ENCODE results near the gene PALS1. TPM values are rescaled to one million over a fixed set of nuclear protein-coding genes. Genes with fewer than 3 reads are reported as not detected.
"Not testable (repeated sequence)": the region's sequence is repeated elsewhere in the genome, so short reads cannot be mapped to it uniquely, and the experiment has no call there.

Gene PALS1
- total RNA-seq, 1 experiment from 2014 or later, result 26.2 TPM

- DNase-seq (ENCODE audit: low read depth), result no peak
Measured at GRCh38 chr14:67253076-67253635, 11.9 kb downstream of the PALS1 start.

GRCh38 chr14:67257906-67258305 is 16.7 kb downstream of the PALS1 start:
- DNase-seq (ENCODE audit: low read depth), result no peak

GRCh38 chr14:67260965-67261364 is 19.7 kb downstream of the PALS1 start:
- DNase-seq (ENCODE audit: low read depth), result no peak

GRCh38 chr14:67263499-67264149 is 22.4 kb downstream of the PALS1 start:
- DNase-seq (ENCODE audit: low read depth), result peak; percentile 11

GRCh38 chr14:67265131-67265530 is 23.9 kb downstream of the PALS1 start:
- DNase-seq (ENCODE audit: low read depth), result peak; percentile 28

- DNase-seq (ENCODE audit: low read depth), result no peak
Measured at GRCh38 chr14:67267576-67268328, 26.5 kb downstream of the PALS1 start.

- DNase-seq (ENCODE audit: low read depth), result no peak
Measured at GRCh38 chr14:67268426-67269150, 27.4 kb downstream of the PALS1 start.

GRCh38 chr14:67269298-67270060 is 28.2 kb downstream of the PALS1 start:
- DNase-seq (ENCODE audit: low read depth), result no peak

GRCh38 chr14:67270145-67270753 is 29.0 kb downstream of the PALS1 start:
- DNase-seq (ENCODE audit: low read depth), result no peak

- DNase-seq (ENCODE audit: low read depth), result no peak
Measured at GRCh38 chr14:67270933-67271332, 29.7 kb downstream of the PALS1 start.

- not testable (repeated sequence) for DNase-seq (ENCODE audit: low read depth)
Measured at GRCh38 chr14:67273281-67273680, 32.0 kb downstream of the PALS1 start.

GRCh38 chr14:67276131-67276530 is 34.9 kb downstream of the PALS1 start:
- DNase-seq (ENCODE audit: low read depth), result no peak

GRCh38 chr14:67280506-67280905 is 39.3 kb downstream of the PALS1 start:
- DNase-seq (ENCODE audit: low read depth), result no peak

GRCh38 chr14:67285876-67286452 is 44.7 kb downstream of the PALS1 start:
- DNase-seq (ENCODE audit: low read depth), result peak; percentile 49

Other genes starting within 250 kb of the PALS1 start
- not detected in 2 replicates for gene GARIN2, start 52.0 kb upstream of the PALS1 start, total RNA-seq (2014; rRNA removed; shearing (Covaris generic))
- 112 and 122 TPM in 2 replicates for gene ATP6V1D, start 118.4 kb downstream of the PALS1 start, total RNA-seq (2014; rRNA removed; shearing (Covaris generic))
- 497 and 506 TPM in 2 replicates for gene EIF2S1, start 118.9 kb downstream of the PALS1 start, total RNA-seq (2014; rRNA removed; shearing (Covaris generic))
- 1.4 and 2.3 TPM in 2 replicates for gene PLEK2, start 170.7 kb downstream of the PALS1 start, total RNA-seq (2014; rRNA removed; shearing (Covaris generic))
- 5.8 and 6.0 TPM in 2 replicates for gene TMEM229B, start 247.3 kb downstream of the PALS1 start, total RNA-seq (2014; rRNA removed; shearing (Covaris generic))